ENCODE results near the gene ZNHIT2. TPM values are rescaled to one million over a fixed set of nuclear protein-coding genes. Genes with fewer than 3 reads are reported as not detected.

Gene ZNHIT2
- total and polyA plus RNA-seq, 2 of the 8 experiments (the other 6 are each of a cell fraction or from before 2014, with no cell fraction given), result 13.0 to 16.1 TPM

DNA sequence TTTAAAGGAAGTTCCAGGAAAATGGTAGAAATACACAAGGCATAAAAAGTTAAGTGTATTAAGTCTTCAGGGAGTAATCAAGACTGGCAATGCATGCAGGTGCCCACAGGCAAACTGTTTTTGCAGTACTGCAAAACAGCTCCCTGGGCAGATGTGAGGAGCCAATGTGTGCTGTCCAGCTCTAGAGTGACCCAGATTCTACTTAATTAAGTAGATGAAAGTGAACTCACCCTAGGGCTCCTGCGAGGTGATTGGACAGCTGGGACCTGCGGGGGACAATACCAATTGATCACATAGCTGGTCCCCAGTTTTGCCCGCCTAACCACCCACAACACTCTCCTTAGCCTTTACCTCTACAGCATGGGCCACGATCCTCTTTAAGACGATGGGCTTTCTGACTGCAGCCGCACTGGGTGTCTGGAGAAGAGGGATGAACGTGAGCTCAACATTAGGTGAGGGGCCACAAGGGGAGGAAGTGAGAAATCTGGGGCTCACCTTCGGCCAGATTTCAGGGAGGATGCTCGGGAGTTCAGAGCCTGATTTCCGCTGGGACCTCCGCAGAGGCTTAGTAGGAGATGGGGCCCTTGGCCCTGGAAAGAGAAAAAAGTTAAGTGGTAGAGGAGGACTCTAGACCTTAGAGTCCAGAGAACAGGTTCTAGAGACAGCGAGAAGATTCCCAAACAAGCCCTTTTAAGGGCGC, 34.2 kb downstream of the ZNHIT2 start:
- Histone ChIP-seq H3K4me1 (replicated peaks in 1 of 4; ENCODE audit: control insufficient read depth in 3 of 4, insufficient read depth in 4 of 4, low read length in 3 of 4) (peaks cover 0 to 9% (median 4%) of the 10 kb centered on the region in 4 experiments; a peak in 5 of 7 replicates), H3K4me2 (ENCODE audit: insufficient read depth in 1 of 2, low read depth in 2 of 2, low read length in 2 of 2) (peak overlapping the region; percentile 81 to 98), H3K27me3 (replicated peaks in 1 of 4; ENCODE audit: control insufficient read depth in 3 of 4, extremely low read depth in 1 of 4, insufficient read depth in 3 of 4, low read length in 3 of 4) (no peaks in the 10 kb centered on the region), H3K9me3 (ENCODE audit: insufficient read depth in 2 of 2, low read depth in 1 of 2, low read length in 1 of 2) (no peaks in the 10 kb centered on the region), H3K79me1 (ENCODE audit: low read depth, low read length) (peaks cover 22% of the 10 kb centered on the region), H2BK120ac (replicated peaks; ENCODE audit: low read depth, low read length) (no peak overlapping the region), H2BK15ac (ENCODE audit: low read length) (0 out of 2 replicates have a peak overlapping the region, but pooled peaks have one; percentile 36), H2AFZ (ENCODE audit: low read length) (no peak overlapping the region), H3K27ac (ENCODE audit: low read depth, low read length) (peak overlapping the region; percentile 94), H3K23ac (ENCODE audit: insufficient read length) (no peak overlapping the region), H4K20me1 (replicated peaks in 1 of 2; ENCODE audit: control insufficient read depth in 1 of 2, insufficient read depth in 2 of 2, low read length in 2 of 2) (peaks cover 4% of the 10 kb centered on the region in 2 experiments), H2BK5ac (ENCODE audit: low read depth, low read length) (peak overlapping the region; percentile 78; the same call in 1 of the 2 replicates), H2BK20ac (ENCODE audit: low read length) (no peak overlapping the region), H3K9ac (replicated peaks in 1 of 4; ENCODE audit: extremely low read depth in 1 of 4, low read depth in 3 of 4, low read length in 3 of 4) (peak overlapping the region; percentile 77 to 96 (median 87)), H3K18ac (ENCODE audit: extremely low read depth, low read length) (0 out of 2 replicates have a peak overlapping the region, but pooled peaks have one; percentile 0), H2AK5ac (ENCODE audit: low read depth, low read length) (no peak overlapping the region), H3K23me2 (ENCODE audit: low read depth, low read length) (peaks cover 8% of the 10 kb centered on the region), H2BK12ac (ENCODE audit: low read depth, low read length) (0 out of 2 replicates have a peak overlapping the region, but pooled peaks have one; percentile 17), H3K79me2 (ENCODE audit: control insufficient read depth in 1 of 2, insufficient read depth in 2 of 2, low read length in 2 of 2) (peaks cover 10 to 36% of the 10 kb centered on the region in 2 experiments), H4K8ac (ENCODE audit: extremely low read depth, insufficient read depth, low read length) (peak overlapping the region; percentile 22; the same call in 1 of the 2 replicates), H3K14ac (ENCODE audit: insufficient read length) (no peak overlapping the region), H3K4ac (replicated peaks; ENCODE audit: insufficient read length, low read depth, low read length) (no peak overlapping the region), H3K4me3 (ENCODE audit: extremely low read depth in 1 of 4, insufficient read depth in 2 of 4, low read depth in 3 of 4, low read length in 4 of 4) (peak overlapping the region; percentile 92 to 99 (median 98)), H4K5ac (ENCODE audit: insufficient read length, low read depth, low read length) (peak overlapping the region; percentile 9), H3K36me3 (ENCODE audit: control insufficient read depth in 2 of 4, insufficient read depth in 4 of 4, low read length in 3 of 4) (peaks cover 18 to 38% (median 31%) of the 10 kb centered on the region in 4 experiments), H3K56ac (replicated peaks; ENCODE audit: insufficient read length, low read depth, low read length) (peak overlapping the region; percentile 63), H4K91ac (replicated peaks; ENCODE audit: insufficient read length, low read length) (no peak overlapping the region)
- ChIA-PET CTCF (ENCODE audit: partially characterized antibody) (interaction anchor here (0.7 to 1.7 kb wide), 9 partner anchors 15 to 234 kb away, joined by 3 to 5 read pairs (median 3); partner anchors contain the start of genes SAC3D1 and TM7SF2), POLR2A (ENCODE audit: partially characterized antibody) (interaction anchor here (0.8 to 21.6 kb wide), 26 partner anchors 8 to 198 kb away, joined by 3 to 230 read pairs (median 4); partner anchors contain the start of genes FAU, MRPL49, NAALADL1 and SAC3D1)
- WGBS, 2 experiments (ENCODE audit: extremely low coverage in 1 of 2, insufficient coverage in 1 of 2, insufficient read length in 1 of 2, insufficient replicate concordance in 2 of 2, low coverage in 1 of 2, low lambda C conversion rate in 2 of 2, missing lambda C conversion rate in 1 of 2), result 9% methylated on average over 13 of the region's 13 CpGs; no CpG with 5 or more reads in 1 of the 2 experiments
- FAIRE-seq (no peak), DNase-seq (ENCODE audit: low read depth in 1 of 2, low spot score in 2 of 2) (no peak)
- TF ChIP-seq SUZ12 (IDR thresholded peaks at IDR 0.05; ENCODE audit: low read length), result no peak
- TF ChIP-seq MAFK (IDR thresholded peaks at IDR 0.05; ENCODE audit: low read depth, low read length), result no peak
- no peak for TF ChIP-seq POLR2AphosphoS5 (IDR thresholded peaks at IDR 0.05; ENCODE audit: low read depth, low read length)
- no peak for TF ChIP-seq KDM4A (IDR thresholded peaks at IDR 0.05; ENCODE audit: low read depth, low read length, severe bottlenecking)
- TF ChIP-seq POU5F1 (IDR thresholded peaks at IDR 0.05; ENCODE audit: low read depth, low read length), result no peak
- TF ChIP-seq, protein P1, sequence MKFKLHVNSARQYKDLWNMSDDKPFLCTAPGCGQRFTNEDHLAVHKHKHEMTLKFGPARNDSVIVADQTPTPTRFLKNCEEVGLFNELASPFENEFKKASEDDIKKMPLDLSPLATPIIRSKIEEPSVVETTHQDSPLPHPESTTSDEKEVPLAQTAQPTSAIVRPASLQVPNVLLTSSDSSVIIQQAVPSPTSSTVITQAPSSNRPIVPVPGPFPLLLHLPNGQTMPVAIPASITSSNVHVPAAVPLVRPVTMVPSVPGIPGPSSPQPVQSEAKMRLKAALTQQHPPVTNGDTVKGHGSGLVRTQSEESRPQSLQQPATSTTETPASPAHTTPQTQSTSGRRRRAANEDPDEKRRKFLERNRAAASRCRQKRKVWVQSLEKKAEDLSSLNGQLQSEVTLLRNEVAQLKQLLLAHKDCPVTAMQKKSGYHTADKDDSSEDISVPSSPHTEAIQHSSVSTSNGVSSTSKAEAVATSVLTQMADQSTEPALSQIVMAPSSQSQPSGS (IDR thresholded peaks at IDR 0.05; ENCODE audit: low read length), result no peak
- TF ChIP-seq RXRA (IDR thresholded peaks at IDR 0.05; ENCODE audit: insufficient read depth, low read depth, low read length), result no peak
- no peak for TF ChIP-seq SRF (IDR thresholded peaks at IDR 0.05; ENCODE audit: low read depth, low read length)
- TF ChIP-seq PHF8 (conservative IDR thresholded peaks at IDR 0.05; ENCODE audit: low read depth, low read length), result no peak
- TF ChIP-seq TAF1 (IDR thresholded peaks at IDR 0.05; ENCODE audit: low read depth, low read length), result no peak
